Measurements from ENCODE around the gene PPIAL4G. TPM values are rescaled to one million over a fixed set of nuclear protein-coding genes. Genes with fewer than 3 reads are reported as not detected.
A peak's percentile ranks its signal among the peaks of the same experiment; 100 is the strongest.
"Not testable (repeated sequence)": the region's sequence is repeated elsewhere in the genome, so short reads cannot be mapped to it uniquely, and the experiment has no call there.

The PPIAL4G gene
- total and polyA plus RNA-seq, 4 experiments from 2014 or later = 0.21 to 5.2 (median 4.2) TPM; not detected in 1

DNA sequence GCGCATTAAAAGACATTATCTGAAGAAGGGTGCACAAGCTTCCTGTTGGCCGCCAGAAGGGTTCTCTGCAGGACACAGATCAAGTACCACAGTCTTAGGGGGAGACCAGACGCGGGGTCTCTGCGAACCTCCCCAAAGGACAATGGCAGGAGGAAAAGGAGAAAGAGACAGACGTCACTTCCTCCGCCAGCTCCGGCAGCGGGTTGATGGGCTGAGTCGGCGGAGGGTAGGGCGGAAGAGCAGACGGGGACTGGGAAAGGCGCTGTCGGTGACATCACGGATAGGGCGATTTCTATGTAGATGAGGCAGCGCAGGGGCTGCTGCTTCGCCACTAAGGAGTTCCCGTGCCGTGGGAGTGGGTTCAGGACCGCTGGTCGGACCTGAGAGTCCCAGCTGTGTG is 39.0 kb upstream of the PPIAL4G start:
- H3K36me3 ChIP-seq (ENCODE audit: insufficient read depth, low read length); H3K4me1 ChIP-seq (ENCODE audit: insufficient read depth, low read length); H3K27me3 Mint-ChIP-seq; H3K36me3 Mint-ChIP-seq; H3K27me3 ChIP-seq (ENCODE audit: insufficient read depth, low read length); CTCF ChIA-PET (ENCODE audit: partially characterized antibody); H3K9me3 Mint-ChIP-seq; H3K9me3 ChIP-seq (ENCODE audit: control insufficient read depth in 1 of 2, low read length in 2 of 2): not testable (repeated sequence)
- Histone ChIP-seq H3K4me3 (ENCODE audit: low read length in 2 of 2) (peak overlapping the region in 1 of 2 donors; percentile 19), H3K27ac (ENCODE audit: low read depth, low read length) (peak overlapping the region; percentile 58)
- peak; percentile 81 to 88 (median 85) for DNase-seq
- Mint-ChIP-seq H3K4me3 (peak overlapping the region; percentile 88 to 100 (median 97)), H3K27ac (peak overlapping the region; percentile 95 to 100 (median 99)), H3K4me1 (peaks cover 0 to 13% (median under 1%) of the 10 kb centered on the region in 4 donors)
- POLR2A ChIA-PET (ENCODE audit: partially characterized antibody) = interaction anchor here (0.9 to 1.7 kb wide), 3 partner anchors 63 to 150 kb away, joined by 4 to 23 read pairs (median 4); no protein-coding TSS in a partner anchor
- intact Hi-C loops (cut with micrococcal nuclease) = loop anchor here (10.0 kb wide), 1 partner anchor 147 kb away; no protein-coding TSS in a partner anchor

DNA sequence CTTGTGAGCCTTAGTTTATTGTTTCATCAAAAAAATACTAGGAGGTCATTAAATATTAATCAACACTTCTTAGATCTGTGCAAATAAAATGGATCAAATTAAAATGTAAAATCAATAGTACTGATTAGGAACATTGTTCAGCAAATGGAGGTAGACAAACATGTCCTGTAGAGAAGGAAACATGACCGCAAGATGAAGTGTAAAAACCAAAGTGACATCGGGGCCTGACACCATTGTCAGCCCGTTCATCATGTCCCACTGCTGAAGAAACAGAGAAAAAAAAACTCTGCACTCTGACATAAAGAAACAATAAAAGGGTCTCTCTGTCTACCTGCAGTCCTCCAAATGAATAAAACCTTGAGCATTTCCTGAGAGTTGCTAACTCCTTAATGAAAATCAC is 31.2 kb upstream of the PPIAL4G start:
- H3K27ac Mint-ChIP-seq = peak overlapping the region in 1 of 7 donors; percentile 28
- H3K4me3 ChIP-seq (ENCODE audit: low read length in 2 of 2); H3K36me3 Mint-ChIP-seq; H3K27ac ChIP-seq (ENCODE audit: low read depth, low read length); H3K9me3 Mint-ChIP-seq; H3K27me3 Mint-ChIP-seq; H3K4me3 Mint-ChIP-seq; H3K4me1 ChIP-seq (ENCODE audit: insufficient read depth, low read length); H3K36me3 ChIP-seq (ENCODE audit: insufficient read depth, low read length); intact Hi-C loops (cut with micrococcal nuclease); CTCF ChIA-PET (ENCODE audit: partially characterized antibody); H3K27me3 ChIP-seq (ENCODE audit: insufficient read depth, low read length); POLR2A ChIA-PET (ENCODE audit: partially characterized antibody); H3K9me3 ChIP-seq (ENCODE audit: control insufficient read depth in 1 of 2, low read length in 2 of 2): not testable (repeated sequence)
- DNase-seq = peak in 1 of 5 donors; percentile 25
- peaks cover 0 to 19% (median 14%) of the 10 kb centered on the region in 4 donors for H3K4me1 Mint-ChIP-seq

DNA sequence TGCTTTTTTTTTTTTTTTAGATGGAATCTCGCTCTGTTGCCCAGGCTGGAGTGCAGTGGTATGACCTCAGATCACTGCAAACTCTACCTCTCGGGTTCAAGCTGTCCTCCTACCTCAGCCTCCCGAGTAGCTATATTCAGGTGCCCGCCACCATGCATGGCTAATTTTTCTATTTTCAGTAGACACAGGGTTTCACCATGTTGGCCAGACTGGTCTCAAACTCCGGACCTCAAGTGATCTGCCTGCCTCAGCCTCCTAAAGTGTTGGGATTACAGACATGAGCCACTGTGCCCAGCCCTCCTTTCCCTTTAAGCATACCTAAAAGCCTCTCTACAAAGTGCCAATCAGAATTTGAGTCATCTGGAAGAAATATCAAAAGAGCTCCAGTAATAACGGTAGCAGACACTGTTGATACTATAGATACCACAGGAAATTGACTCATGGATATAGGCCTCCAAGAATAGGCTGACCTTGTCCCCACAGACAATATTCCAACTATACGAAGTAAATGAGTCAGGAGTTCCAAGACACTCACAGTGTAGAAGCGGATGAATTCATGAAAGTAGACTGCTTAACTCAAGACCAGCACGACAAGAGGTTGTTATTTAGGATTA is 29.6 kb upstream of the PPIAL4G start:
- peak in 1 of 5 donors; percentile 45 for DNase-seq
- intact Hi-C loops (cut with micrococcal nuclease); H3K36me3 ChIP-seq (ENCODE audit: insufficient read depth, low read length); H3K9me3 Mint-ChIP-seq; H3K4me3 ChIP-seq (ENCODE audit: low read length in 2 of 2); H3K4me1 ChIP-seq (ENCODE audit: insufficient read depth, low read length); H3K27me3 ChIP-seq (ENCODE audit: insufficient read depth, low read length); POLR2A ChIA-PET (ENCODE audit: partially characterized antibody); H3K27ac ChIP-seq (ENCODE audit: low read depth, low read length); H3K9me3 ChIP-seq (ENCODE audit: control insufficient read depth in 1 of 2, low read length in 2 of 2); H3K27me3 Mint-ChIP-seq; H3K36me3 Mint-ChIP-seq; CTCF ChIA-PET (ENCODE audit: partially characterized antibody): not testable (repeated sequence)
- peak overlapping the region in 2 of 7 donors; percentile 17 to 32 for H3K27ac Mint-ChIP-seq
- peak overlapping the region in 1 of 8 donors; percentile 54 for H3K4me3 Mint-ChIP-seq
- peaks cover 0 to 19% (median 14%) of the 10 kb centered on the region in 4 donors for H3K4me1 Mint-ChIP-seq

DNA sequence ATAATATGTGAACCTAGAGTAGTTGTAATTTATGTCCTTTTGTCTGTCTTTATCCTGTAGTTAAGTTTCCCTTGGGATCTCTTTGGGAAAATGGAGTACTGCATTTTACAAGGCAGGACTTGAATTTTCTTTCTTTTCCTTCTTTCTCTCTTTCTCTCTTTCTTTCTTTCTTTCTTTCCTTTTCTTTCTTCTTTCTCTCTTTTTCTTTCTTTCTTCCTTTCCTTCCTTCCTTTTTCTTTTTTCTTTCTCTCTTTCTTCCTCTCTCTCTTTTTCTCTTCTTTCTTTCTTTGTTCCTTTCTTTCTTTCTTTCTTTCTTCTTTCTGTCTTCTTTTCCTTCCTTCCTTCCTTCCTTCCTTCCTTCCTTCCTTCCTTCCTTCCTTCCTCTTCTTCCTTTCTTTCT is 10.8 kb upstream of the PPIAL4G start:
- intact Hi-C loops (cut with micrococcal nuclease); H3K9me3 Mint-ChIP-seq; H3K4me3 ChIP-seq (ENCODE audit: low read length in 2 of 2); H3K4me3 Mint-ChIP-seq; H3K27me3 Mint-ChIP-seq; H3K27ac ChIP-seq (ENCODE audit: low read depth, low read length); DNase-seq; H3K27me3 ChIP-seq (ENCODE audit: insufficient read depth, low read length); H3K36me3 Mint-ChIP-seq; H3K36me3 ChIP-seq (ENCODE audit: insufficient read depth, low read length); CTCF ChIA-PET (ENCODE audit: partially characterized antibody); POLR2A ChIA-PET (ENCODE audit: partially characterized antibody); H3K4me1 ChIP-seq (ENCODE audit: insufficient read depth, low read length); H3K4me1 Mint-ChIP-seq; H3K9me3 ChIP-seq (ENCODE audit: control insufficient read depth in 1 of 2, low read length in 2 of 2): not testable (repeated sequence)
- H3K27ac Mint-ChIP-seq = peak overlapping the region in 1 of 7 donors; percentile 50

DNA sequence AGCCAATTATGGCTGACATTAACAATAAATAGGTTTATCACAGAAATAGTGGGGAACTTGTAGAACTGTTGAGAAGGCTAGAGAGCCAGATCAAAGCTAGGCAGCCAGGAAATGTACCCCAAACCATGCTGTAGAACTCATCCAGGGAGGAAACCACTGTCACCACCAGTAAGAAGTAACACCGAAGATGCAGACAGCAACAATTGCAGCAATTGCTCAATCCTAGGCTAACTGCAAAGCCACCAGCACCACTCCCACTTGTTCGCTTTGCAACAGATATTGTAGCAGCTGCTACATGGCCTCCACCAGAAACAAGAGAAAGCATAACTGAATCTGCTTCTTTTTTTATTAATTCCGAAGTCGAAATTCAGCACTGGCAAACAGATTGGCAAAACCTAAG is 2.0 kb downstream of the PPIAL4G start:
- H3K27ac Mint-ChIP-seq = peak overlapping the region in 1 of 7 donors; percentile 66
- intact Hi-C loops (cut with micrococcal nuclease) = not testable (repeated sequence)

DNA sequence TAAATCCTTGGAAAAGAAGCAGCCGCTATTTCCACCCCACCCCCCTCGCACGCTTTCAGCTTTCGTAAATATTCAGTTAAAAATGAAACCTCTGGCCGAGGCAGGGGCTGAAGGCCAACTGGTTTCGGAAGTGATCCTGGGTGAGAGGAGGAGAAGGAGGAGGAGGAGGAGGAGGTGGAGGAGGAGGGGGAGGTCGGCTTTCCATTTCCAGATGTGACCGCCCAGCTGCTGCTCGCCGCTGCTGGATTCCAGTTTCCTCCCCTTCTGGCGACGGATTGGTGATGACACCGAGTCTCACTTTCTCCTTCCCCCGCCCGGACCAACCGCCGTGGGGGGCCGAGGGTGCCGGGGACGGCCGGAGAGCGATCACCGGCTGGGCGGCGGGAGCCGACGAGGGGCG is 23.4 kb downstream of the PPIAL4G start:
- DNase-seq = peak in 2 of 5 donors; percentile 14 to 18
- H3K36me3 ChIP-seq (ENCODE audit: insufficient read depth, low read length); H3K9me3 Mint-ChIP-seq; H3K9me3 ChIP-seq (ENCODE audit: control insufficient read depth in 1 of 2, low read length in 2 of 2); H3K36me3 Mint-ChIP-seq; H3K27me3 ChIP-seq (ENCODE audit: insufficient read depth, low read length); H3K4me1 Mint-ChIP-seq; H3K4me1 ChIP-seq (ENCODE audit: insufficient read depth, low read length); CTCF ChIA-PET (ENCODE audit: partially characterized antibody); H3K27me3 Mint-ChIP-seq; intact Hi-C loops (cut with micrococcal nuclease); H3K4me3 ChIP-seq (ENCODE audit: low read length in 2 of 2): not testable (repeated sequence)
- peak overlapping the region; percentile 90 for H3K27ac ChIP-seq (ENCODE audit: low read depth, low read length)
- peak overlapping the region; percentile 71 to 98 (median 82) for H3K27ac Mint-ChIP-seq
- POLR2A ChIA-PET (ENCODE audit: partially characterized antibody) = interaction anchor here (0.6 kb wide), 3 partner anchors 63 to 87 kb away, joined by 3 to 4 read pairs (median 3); no protein-coding TSS in a partner anchor
- H3K4me3 Mint-ChIP-seq = peak overlapping the region; percentile 56 to 87 (median 77)

More for the DNA sequence above, 2.0 kb downstream of the PPIAL4G start:
- H3K27me3 Mint-ChIP-seq; POLR2A ChIA-PET (ENCODE audit: partially characterized antibody); H3K4me1 ChIP-seq (ENCODE audit: insufficient read depth, low read length); H3K4me3 ChIP-seq (ENCODE audit: low read length in 2 of 2); H3K36me3 Mint-ChIP-seq; H3K9me3 Mint-ChIP-seq; H3K27ac ChIP-seq (ENCODE audit: low read depth, low read length); CTCF ChIA-PET (ENCODE audit: partially characterized antibody); H3K36me3 ChIP-seq (ENCODE audit: insufficient read depth, low read length); H3K27me3 ChIP-seq (ENCODE audit: insufficient read depth, low read length); H3K9me3 ChIP-seq (ENCODE audit: control insufficient read depth in 1 of 2, low read length in 2 of 2): not testable (repeated sequence)
- peaks cover 3 to 14% (median 5%) of the 10 kb centered on the region in 4 donors for H3K4me1 Mint-ChIP-seq
- peak; percentile 48 to 71 (median 66) for DNase-seq
- H3K4me3 Mint-ChIP-seq = peak overlapping the region in 3 of 8 donors; percentile 30 to 40 (median 36)

DNA sequence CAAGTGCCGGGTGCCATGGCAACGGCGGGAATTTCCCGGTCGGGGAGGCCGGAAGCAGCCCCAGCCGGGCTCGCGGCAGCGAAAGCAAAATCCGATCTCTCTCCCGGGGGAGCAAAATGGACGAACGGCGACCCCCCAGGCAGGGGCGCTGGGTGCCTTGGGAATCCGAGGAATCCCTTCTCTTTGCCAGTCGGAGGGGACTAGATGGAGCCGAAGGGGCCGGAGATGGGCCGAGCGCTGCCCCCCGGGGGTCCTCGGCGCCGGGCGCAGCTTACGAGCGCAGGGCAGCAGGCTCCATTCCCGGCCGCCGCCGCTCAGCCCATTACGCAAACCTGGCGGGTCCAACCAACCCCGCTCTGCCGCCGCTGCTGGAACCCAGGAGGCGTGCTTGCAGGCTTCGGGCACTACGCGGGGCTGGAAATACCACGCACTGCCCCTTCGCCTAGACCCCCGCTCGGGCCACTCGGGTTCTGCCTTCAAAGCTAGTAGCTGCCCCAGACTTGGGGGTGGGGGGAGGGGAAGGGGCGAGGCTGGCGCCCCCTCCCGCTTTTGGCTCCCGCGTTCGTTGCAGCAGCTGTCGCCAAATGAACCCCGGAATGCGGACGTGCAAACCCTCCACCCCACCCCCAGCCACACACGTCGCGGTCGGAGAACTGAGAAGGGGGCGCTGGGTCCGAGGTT is 24.1 kb downstream of the PPIAL4G start:
- peak overlapping the region; percentile 90 for H3K27ac ChIP-seq (ENCODE audit: low read depth, low read length)
- H3K27me3 ChIP-seq (ENCODE audit: insufficient read depth, low read length); intact Hi-C loops (cut with micrococcal nuclease); H3K36me3 ChIP-seq (ENCODE audit: insufficient read depth, low read length); H3K27me3 Mint-ChIP-seq; H3K36me3 Mint-ChIP-seq; H3K9me3 ChIP-seq (ENCODE audit: control insufficient read depth in 1 of 2, low read length in 2 of 2); H3K4me1 ChIP-seq (ENCODE audit: insufficient read depth, low read length); CTCF ChIA-PET (ENCODE audit: partially characterized antibody); H3K9me3 Mint-ChIP-seq; H3K4me1 Mint-ChIP-seq: not testable (repeated sequence)
- POLR2A ChIA-PET (ENCODE audit: partially characterized antibody) = interaction anchor here (0.6 kb wide), 3 partner anchors 64 to 86 kb away, joined by 3 to 4 read pairs (median 3); no protein-coding TSS in a partner anchor
- peak overlapping the region; percentile 48 to 98 (median 74) for H3K27ac Mint-ChIP-seq
- DNase-seq = peak; percentile 45 to 66 (median 61)
- peak overlapping the region in 1 of 2 donors; percentile 52 for H3K4me3 ChIP-seq (ENCODE audit: low read length in 2 of 2)
- peak overlapping the region; percentile 59 to 87 (median 75) for H3K4me3 Mint-ChIP-seq

All from CD4-positive, alpha-beta memory T cell (primary cell).